CD4-positive, alpha-beta memory T cell (primary cell): ENCODE results near the gene MAGEA6. TPM values are rescaled to one million over a fixed set of nuclear protein-coding genes. Genes with fewer than 3 reads are reported as not detected.
"Not testable (repeated sequence)": the region's sequence is repeated elsewhere in the genome, so short reads cannot be mapped to it uniquely, and the experiment has no call there.

Experiments
- CTCF ChIA-PET: fragments of 350-600 bp; sonication (Branson Sonifier 250); formaldehyde crosslinking; loops from one replicate; lab custom pipeline; 2021; ENCODE audit warnings: inconsistent platforms; ENCODE audit not compliant: partially characterized antibody; lab: Charles Lee
- POLR2A ChIA-PET: fragments of 350-600 bp; sonication (Branson Sonifier 250); formaldehyde crosslinking; loops from one replicate; lab custom pipeline; 2021; ENCODE audit not compliant: partially characterized antibody; lab: Charles Lee
- DNase-seq, 5 donors: peaks; one replicate each; pipeline versions ENCODE4 v3.0.0 to v3.0.0-alpha.2; 2020 to 2022; ENCODE audit warnings: mixed read lengths in 1 of 5
- H3K27ac ChIP-seq: one replicate; pipeline ENCODE4 v1.7.0; 2013; ENCODE audit warnings: low read depth, low read length
- H3K27me3 ChIP-seq: 2 replicates; pipeline ENCODE4 v1.7.0; 2013; ENCODE audit warnings: mild to moderate bottlenecking, low read length, moderate library complexity; ENCODE audit not compliant: insufficient read depth
- H3K36me3 ChIP-seq: 2 replicates; pipeline ENCODE4 v1.7.0; 2013; ENCODE audit warnings: mild to moderate bottlenecking, low read length, moderate library complexity; ENCODE audit not compliant: insufficient read depth
- H3K4me1 ChIP-seq: 2 replicates; pipeline ENCODE4 v1.7.0; 2013; ENCODE audit warnings: mild to moderate bottlenecking, low read length, moderate library complexity; ENCODE audit not compliant: insufficient read depth
- H3K4me3 ChIP-seq, 2 donors: one replicate each; pipeline ENCODE4 v1.7.0; 2013; ENCODE audit warnings: low read length in 2 of 2, mild to moderate bottlenecking in 1 of 2
- H3K9me3 ChIP-seq, 2 donors: one replicate each; pipeline ENCODE4 v1.7.0; 2013; ENCODE audit warnings: low read length in 2 of 2, control low read depth in 1 of 2; ENCODE audit not compliant: control insufficient read depth in 1 of 2
- H3K27ac Mint-ChIP-seq, 7 donors: one replicate each; pipeline ENCODE4 v1.8.0; 2020 to 2021; ENCODE audit warnings: mixed read lengths in 7 of 7, mild to moderate bottlenecking in 6 of 7, inconsistent platforms in 3 of 7, moderate library complexity in 3 of 7
- H3K27me3 Mint-ChIP-seq, 2 donors: one replicate each; pipeline ENCODE4 v1.8.0; 2020 to 2021; ENCODE audit warnings: mixed read lengths in 2 of 2
- H3K36me3 Mint-ChIP-seq, 2 donors: one replicate each; pipeline ENCODE4 v1.8.0; 2020 to 2021; ENCODE audit warnings: mixed read lengths in 2 of 2, inconsistent platforms in 1 of 2, mild to moderate bottlenecking in 1 of 2
- H3K4me1 Mint-ChIP-seq, 4 donors: one replicate each; pipeline ENCODE4 v1.8.0; 2020 to 2021; ENCODE audit warnings: mixed read lengths in 4 of 4, mild to moderate bottlenecking in 1 of 4
- H3K4me3 Mint-ChIP-seq, 8 donors: one replicate each; pipeline ENCODE4 v1.8.0; 2020 to 2021; ENCODE audit warnings: mixed read lengths in 8 of 8, mild to moderate bottlenecking in 7 of 8, moderate library complexity in 6 of 8, inconsistent platforms in 3 of 8
- H3K9me3 Mint-ChIP-seq, 8 donors: one replicate each; pipeline ENCODE4 v1.8.0; 2020 to 2021; ENCODE audit warnings: mixed read lengths in 8 of 8, mild to moderate bottlenecking in 5 of 8, inconsistent platforms in 3 of 8, moderate library complexity in 1 of 8
- intact Hi-C: fragments of 100-400 bp; cut with micrococcal nuclease; formaldehyde crosslinking; loops from one replicate; pipeline ENCODE4 v1.15.1; 2023
- polyA plus RNA-seq, 2 donors: library from polyadenylated mRNA; unstranded; fragments of 300-500 nt; fragmentation: Illumina TruSeq; gene quantifications; one replicate each; pipeline ENCODE4 v1.2.3, GENCODE V29; 2021
- total RNA-seq, 2 experiments: library from RNA; stranded (reverse); gene quantifications; one replicate each; pipeline ENCODE4 v1.2.3, GENCODE V29; 2021

MAGEA6 gene
- total and polyA plus RNA-seq, 4 experiments from 2014 or later, result not detected

DNA sequence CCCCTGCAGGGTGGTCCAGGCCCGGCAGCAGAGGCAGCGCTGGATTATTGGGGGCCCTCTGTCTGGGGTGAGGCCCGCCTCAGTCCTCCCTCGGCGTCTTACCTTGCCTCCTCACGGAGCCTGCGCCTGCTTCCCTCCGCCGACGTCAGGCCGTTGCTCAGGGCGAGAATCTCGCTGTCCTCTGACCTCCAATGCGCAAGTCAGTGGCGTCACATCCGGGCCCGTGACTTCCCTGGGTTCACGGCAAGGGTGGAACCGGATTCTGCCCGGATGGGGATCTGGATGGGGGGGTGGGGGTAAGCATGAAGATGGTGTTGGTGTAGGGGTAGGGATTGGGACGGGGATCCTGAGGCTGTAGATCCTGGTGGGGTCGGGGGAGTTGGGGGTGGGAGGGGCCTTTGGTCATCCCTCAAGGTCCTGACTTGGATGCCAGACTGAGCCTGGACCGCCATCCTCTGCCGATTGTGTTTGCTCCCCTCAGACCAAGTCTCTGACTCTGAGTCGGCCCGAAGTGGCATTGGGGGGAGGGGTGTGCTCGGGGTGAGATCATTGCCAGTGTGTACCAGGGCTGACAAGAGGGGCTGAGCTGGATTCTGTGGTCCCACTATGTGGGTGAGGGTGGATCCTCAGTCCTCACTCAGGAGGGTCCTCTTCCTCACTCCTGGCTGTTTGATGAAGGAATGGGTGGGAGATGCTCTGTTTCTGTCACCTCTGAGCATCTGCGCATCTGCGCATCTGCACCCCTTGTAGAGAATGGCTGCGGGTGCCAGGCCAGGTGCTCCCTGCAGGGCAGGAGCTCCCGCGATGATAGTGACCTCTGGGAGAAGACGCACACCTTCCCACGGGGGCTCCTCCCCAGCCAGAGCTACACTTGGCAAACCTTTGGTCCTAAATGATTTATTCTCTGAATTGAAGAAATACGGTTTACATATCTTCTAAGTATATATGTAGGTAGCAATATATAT is 15.5 kb downstream of the MAGEA6 start, which contains the start of gene MAGEA2:
TSS of gene MAGEA2 (minus strand) at position 157 of the 965 bp plus-strand sequence. CDS start 2,479 bp downstream, outside the sequence.
- H3K4me1 Mint-ChIP-seq, H3K36me3 Mint-ChIP-seq, H3K9me3 Mint-ChIP-seq, H3K27ac Mint-ChIP-seq, H3K9me3 ChIP-seq, DNase-seq, H3K4me1 ChIP-seq, CTCF ChIA-PET, POLR2A ChIA-PET, intact Hi-C loops, H3K27me3 Mint-ChIP-seq, H3K36me3 ChIP-seq, H3K27me3 ChIP-seq, H3K4me3 Mint-ChIP-seq, H3K27ac ChIP-seq, H3K4me3 ChIP-seq: not testable (repeated sequence)

DNA sequence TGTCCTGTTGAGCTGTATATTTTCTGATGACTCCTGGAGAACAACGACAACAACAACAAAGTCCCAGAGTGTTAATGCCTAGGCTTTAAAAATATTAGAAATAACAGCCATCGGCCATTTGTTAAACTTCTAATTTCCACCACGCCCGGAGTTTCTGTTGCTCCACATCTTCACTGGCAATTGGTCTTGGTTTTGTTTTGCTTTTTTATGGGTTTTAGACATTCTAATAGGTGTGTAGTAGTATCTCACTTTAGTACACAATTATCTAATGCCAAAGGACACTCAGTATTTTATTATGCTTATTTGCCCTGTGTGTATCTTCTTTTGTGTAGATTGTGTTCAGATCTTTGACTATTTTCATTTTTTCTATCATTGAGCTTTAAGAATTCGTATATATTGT is 30.9 kb downstream of the MAGEA6 start:
- H3K27ac Mint-ChIP-seq, result no peak overlapping the region
- H3K4me1 ChIP-seq, result no peaks in the 10 kb centered on the region
- H3K27me3 ChIP-seq, result no peaks in the 10 kb centered on the region
- CTCF ChIA-PET, result no interaction called here
- peaks cover 0 to 2% (median 0%) of the 10 kb centered on the region in 8 donors for H3K9me3 Mint-ChIP-seq
- no peaks in the 10 kb centered on the region for H3K36me3 Mint-ChIP-seq
- H3K27me3 Mint-ChIP-seq, result no peaks in the 10 kb centered on the region
- no peak for DNase-seq
- no peak overlapping the region for H3K27ac ChIP-seq
- no peak overlapping the region for H3K4me3 ChIP-seq
- no peaks in the 10 kb centered on the region for H3K9me3 ChIP-seq
- no peaks in the 10 kb centered on the region for H3K36me3 ChIP-seq
- POLR2A ChIA-PET, result no interaction called here
- intact Hi-C loops, result no loop called here
- H3K4me1 Mint-ChIP-seq, result no peaks in the 10 kb centered on the region
- H3K4me3 Mint-ChIP-seq, result no peak overlapping the region

DNA sequence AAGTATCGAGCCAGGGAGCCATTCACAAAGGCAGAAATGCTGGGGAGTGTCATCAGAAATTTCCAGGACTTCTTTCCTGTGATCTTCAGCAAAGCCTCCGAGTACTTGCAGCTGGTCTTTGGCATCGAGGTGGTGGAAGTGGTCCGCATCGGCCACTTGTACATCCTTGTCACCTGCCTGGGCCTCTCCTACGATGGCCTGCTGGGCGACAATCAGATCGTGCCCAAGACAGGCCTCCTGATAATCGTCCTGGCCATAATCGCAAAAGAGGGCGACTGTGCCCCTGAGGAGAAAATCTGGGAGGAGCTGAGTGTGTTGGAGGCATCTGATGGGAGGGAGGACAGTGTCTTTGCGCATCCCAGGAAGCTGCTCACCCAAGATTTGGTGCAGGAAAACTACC is 33.0 kb downstream of the MAGEA6 start:
- H3K4me3 ChIP-seq, POLR2A ChIA-PET, H3K27ac ChIP-seq, H3K4me1 ChIP-seq, H3K4me1 Mint-ChIP-seq, H3K27me3 ChIP-seq, intact Hi-C loops, H3K27ac Mint-ChIP-seq, CTCF ChIA-PET, H3K27me3 Mint-ChIP-seq, H3K36me3 Mint-ChIP-seq, H3K9me3 Mint-ChIP-seq, DNase-seq, H3K36me3 ChIP-seq, H3K9me3 ChIP-seq, H3K4me3 Mint-ChIP-seq: not testable (repeated sequence)

DNA sequence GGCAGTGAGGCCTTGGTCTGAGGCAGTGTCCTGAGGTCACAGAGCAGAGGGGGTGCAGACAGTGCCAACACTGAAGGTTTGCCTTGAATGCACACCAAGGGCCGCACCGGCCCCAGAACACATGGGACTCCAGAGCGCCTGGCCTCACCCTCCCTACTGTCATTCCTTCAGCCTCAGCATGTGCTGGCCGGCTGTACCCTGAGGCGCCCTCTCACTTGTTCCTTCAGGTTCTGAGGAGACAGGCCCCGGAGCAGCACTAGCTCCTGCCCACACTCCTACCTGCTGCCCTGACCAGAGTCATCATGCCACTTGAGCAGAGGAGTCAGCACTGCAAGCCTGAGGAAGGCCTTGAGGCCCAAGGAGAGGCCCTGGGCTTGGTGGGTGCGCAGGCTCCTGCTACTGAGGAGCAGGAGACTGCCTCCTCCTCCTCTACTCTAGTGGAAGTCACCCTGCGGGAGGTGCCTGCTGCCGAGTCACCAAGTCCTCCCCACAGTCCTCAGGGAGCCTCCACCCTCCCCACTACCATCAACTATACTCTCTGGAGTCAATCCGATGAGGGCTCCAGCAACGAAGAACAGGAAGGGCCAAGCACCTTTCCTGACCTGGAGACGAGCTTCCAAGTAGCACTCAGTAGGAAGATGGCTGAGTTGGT is 33.5 kb downstream of the MAGEA6 start:
- Histone ChIP-seq H3K9me3 (no peaks in the 10 kb centered on the region), H3K4me1 (no peaks in the 10 kb centered on the region), H3K27ac (no peak overlapping the region), H3K4me3 (no peak overlapping the region), H3K27me3 (no peaks in the 10 kb centered on the region), H3K36me3 (no peaks in the 10 kb centered on the region)
- no peak for DNase-seq
- peaks cover 0 to 2% (median 0%) of the 10 kb centered on the region in 8 donors for H3K9me3 Mint-ChIP-seq
- no peaks in the 10 kb centered on the region for H3K36me3 Mint-ChIP-seq
- no peak overlapping the region for H3K27ac Mint-ChIP-seq
- POLR2A ChIA-PET, result no interaction called here
- intact Hi-C loops, result no loop called here
- CTCF ChIA-PET, result no interaction called here
- no peaks in the 10 kb centered on the region for H3K4me1 Mint-ChIP-seq
- no peak overlapping the region for H3K4me3 Mint-ChIP-seq
- H3K27me3 Mint-ChIP-seq, result no peaks in the 10 kb centered on the region

DNA sequence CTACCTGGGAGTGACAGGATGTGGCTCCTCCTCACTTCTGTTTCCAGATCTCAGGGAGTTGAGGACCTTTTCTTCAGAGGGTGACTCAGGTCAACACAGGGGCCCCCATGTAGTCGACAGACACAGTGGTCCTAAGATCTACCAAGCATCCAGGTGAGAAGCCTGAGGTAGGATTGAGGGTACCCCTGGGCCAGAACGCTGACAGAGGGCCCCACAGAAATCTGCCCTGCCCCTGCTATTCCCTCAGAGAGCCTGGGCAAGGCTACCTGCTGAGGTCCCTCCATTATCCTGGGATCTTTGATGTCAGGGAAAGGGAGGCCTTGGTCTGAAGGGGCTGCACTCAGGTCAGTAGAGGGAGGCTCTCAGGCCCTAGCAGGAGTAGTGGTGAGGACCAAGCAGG is 34.4 kb downstream of the MAGEA6 start:
- no peaks in the 10 kb centered on the region for H3K4me1 Mint-ChIP-seq
- Histone ChIP-seq H3K27me3 (no peaks in the 10 kb centered on the region), H3K36me3 (no peaks in the 10 kb centered on the region), H3K27ac (no peak overlapping the region), H3K9me3 (no peaks in the 10 kb centered on the region), H3K4me3 (no peak overlapping the region), H3K4me1 (no peaks in the 10 kb centered on the region)
- H3K4me3 Mint-ChIP-seq, result no peak overlapping the region
- DNase-seq, result no peak
- H3K27ac Mint-ChIP-seq, result no peak overlapping the region
- CTCF ChIA-PET, result no interaction called here
- POLR2A ChIA-PET, result no interaction called here
- H3K36me3 Mint-ChIP-seq, result no peaks in the 10 kb centered on the region
- H3K27me3 Mint-ChIP-seq, result peaks cover 0 to 1% of the 10 kb centered on the region in 2 donors
- intact Hi-C loops, result no loop called here
- H3K9me3 Mint-ChIP-seq, result peaks cover 0 to 2% (median 0%) of the 10 kb centered on the region in 8 donors

DNA sequence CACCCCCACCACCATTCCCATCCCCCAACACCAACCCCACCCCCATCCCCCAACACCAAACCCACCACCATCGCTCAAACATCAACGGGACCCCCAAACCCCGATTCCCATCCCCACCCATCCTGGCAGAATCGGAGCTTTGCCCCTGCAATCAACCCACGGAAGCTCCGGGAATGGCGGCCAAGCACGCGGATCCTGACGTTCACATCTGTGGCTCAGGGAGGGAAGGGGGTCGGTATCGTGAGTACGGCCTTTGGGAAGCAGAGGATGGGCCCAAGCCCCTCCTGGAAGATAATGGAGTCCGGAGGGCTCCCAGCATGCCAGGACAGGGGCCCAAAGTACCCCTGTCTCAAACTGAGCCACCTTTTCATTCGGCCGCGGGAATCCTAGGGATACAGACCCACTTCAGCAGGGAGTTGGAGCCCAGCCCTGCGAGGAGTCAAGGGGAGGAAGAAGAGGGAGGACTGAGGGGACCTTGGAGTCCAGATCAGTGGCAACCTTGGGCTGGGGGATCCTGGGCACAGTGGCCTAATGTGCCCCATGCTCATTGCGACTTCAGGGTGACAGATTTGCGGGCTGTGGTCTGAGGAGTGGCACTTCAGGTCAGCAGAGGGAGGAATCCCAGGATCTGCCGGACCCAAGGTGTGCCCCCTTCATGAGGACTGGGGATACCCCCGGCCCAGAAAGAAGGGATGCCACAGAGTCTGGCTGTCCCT is 35.2 kb downstream of the MAGEA6 start:
- POLR2A ChIA-PET, DNase-seq, H3K27ac Mint-ChIP-seq, H3K27ac ChIP-seq, H3K27me3 ChIP-seq, intact Hi-C loops, H3K36me3 ChIP-seq, H3K4me1 Mint-ChIP-seq, CTCF ChIA-PET, H3K4me3 ChIP-seq, H3K4me1 ChIP-seq, H3K4me3 Mint-ChIP-seq, H3K27me3 Mint-ChIP-seq, H3K9me3 ChIP-seq, H3K9me3 Mint-ChIP-seq, H3K36me3 Mint-ChIP-seq: not testable (repeated sequence)
